Posterior cingulate gyrus (tissue), 11 donors: ENCODE measurements around the gene IL20RB.
A peak's percentile ranks its signal among the peaks of the same experiment; 100 is the strongest.

Source experiments
- DNase-seq, 10 donors: peaks; one replicate each; pipeline versions ENCODE4 v3.0.0 to v3.0.0-alpha.2; 2020 to 2021; ENCODE audit warnings: mixed read lengths in 3 of 10
- intact Hi-C: fragments of 100-400 bp; cut with DNase I; formaldehyde crosslinking; loops from one replicate; pipeline ENCODE4 v1.15.1; 2023

Gene IL20RB

GRCh38 chr3:136957751-136958288 lies at the start of gene IL20RB:
Gene IL20RB (plus strand): TSS chr3:136957983. CDS start chr3:136958114, 131 bp downstream.
- intact Hi-C loops = no loop called here
- no peak for DNase-seq

GRCh38 chr3:136908297-136908696 lies 49.5 kb upstream of the IL20RB start:
- no peak for DNase-seq
- intact Hi-C loops = no loop called here

GRCh38 chr3:136909187-136909586 lies 48.6 kb upstream of the IL20RB start:
- DNase-seq = no peak
- intact Hi-C loops = no loop called here

- intact Hi-C loops = no loop called here
- no peak for DNase-seq
These were observed 47.1 kb upstream of the IL20RB start for GRCh38 chr3:136910697-136911096.

GRCh38 chr3:136913168-136913567 lies 44.6 kb upstream of the IL20RB start:
- intact Hi-C loops = no loop called here
- no peak for DNase-seq

GRCh38 chr3:136914739-136915138 lies 43.0 kb upstream of the IL20RB start:
- intact Hi-C loops = no loop called here

GRCh38 chr3:136916223-136916622 lies 41.6 kb upstream of the IL20RB start:
- intact Hi-C loops = no loop called here
- no peak for DNase-seq

More at GRCh38 chr3:136914739-136915138, 43.0 kb upstream of the IL20RB start:
- no peak for DNase-seq

GRCh38 chr3:136919799-136920580 lies 37.8 kb upstream of the IL20RB start:
- intact Hi-C loops = no loop called here
- no peak for DNase-seq

- DNase-seq = no peak
- intact Hi-C loops = no loop called here
These were observed 36.7 kb upstream of the IL20RB start for GRCh38 chr3:136920904-136921611.

GRCh38 chr3:136925425-136926190 lies 32.2 kb upstream of the IL20RB start:
- no peak for DNase-seq
- intact Hi-C loops = no loop called here

- intact Hi-C loops = no loop called here
These were observed 29.5 kb upstream of the IL20RB start for GRCh38 chr3:136928240-136928639.

GRCh38 chr3:136929977-136930670 lies 27.7 kb upstream of the IL20RB start:
- peak in 3 of 10 donors; percentile 19 to 44 (median 33) for DNase-seq
- intact Hi-C loops = no loop called here

More at GRCh38 chr3:136928240-136928639, 29.5 kb upstream of the IL20RB start:
- DNase-seq = no peak

- intact Hi-C loops = no loop called here
- no peak for DNase-seq
These were observed 26.2 kb upstream of the IL20RB start for GRCh38 chr3:136931606-136932005.

GRCh38 chr3:136932523-136932922 lies 25.3 kb upstream of the IL20RB start:
- intact Hi-C loops = no loop called here
- no peak for DNase-seq

- DNase-seq = no peak
- intact Hi-C loops = no loop called here
These were observed 24.6 kb upstream of the IL20RB start for GRCh38 chr3:136932978-136933772.

- no peak for DNase-seq
- intact Hi-C loops = no loop called here
These were observed 20.6 kb upstream of the IL20RB start for GRCh38 chr3:136937175-136937574.

- no peak for DNase-seq
- intact Hi-C loops = no loop called here
These were observed 19.9 kb upstream of the IL20RB start for GRCh38 chr3:136937851-136938250.

- DNase-seq = no peak
- intact Hi-C loops = no loop called here
These were observed 19.4 kb upstream of the IL20RB start for GRCh38 chr3:136938334-136938733.

- no peak for DNase-seq
- intact Hi-C loops = no loop called here
These were observed 18.3 kb upstream of the IL20RB start for GRCh38 chr3:136939489-136939888.
